Right kidney (tissue), 1 donor: ENCODE measurements around the gene GALNT14.

ENCODE experiments used
- DNase-seq: peaks from one replicate; pipeline ENCODE4 v3.0.0-alpha.2; 2016

Gene GALNT14

DNA sequence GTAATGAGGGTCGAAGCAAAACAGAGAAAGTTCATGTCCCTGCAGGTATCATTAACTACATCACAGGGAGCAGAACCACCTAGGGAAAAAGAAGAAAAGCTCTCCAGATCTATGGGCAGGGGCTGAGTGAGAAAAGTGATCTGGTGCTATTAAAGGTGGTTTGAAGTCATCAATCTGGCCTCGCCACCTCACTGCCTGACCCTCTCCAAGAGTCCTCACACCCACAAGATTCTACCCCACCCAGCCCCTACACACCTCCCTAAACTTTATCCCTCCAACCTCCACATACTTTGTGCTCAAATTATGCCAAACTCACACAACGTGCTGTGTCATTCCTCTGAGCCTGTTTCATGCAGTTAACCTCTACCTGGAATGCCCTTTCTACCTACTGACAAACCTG, 2.2 kb downstream of the GALNT14 start:
- no peak for DNase-seq

DNA sequence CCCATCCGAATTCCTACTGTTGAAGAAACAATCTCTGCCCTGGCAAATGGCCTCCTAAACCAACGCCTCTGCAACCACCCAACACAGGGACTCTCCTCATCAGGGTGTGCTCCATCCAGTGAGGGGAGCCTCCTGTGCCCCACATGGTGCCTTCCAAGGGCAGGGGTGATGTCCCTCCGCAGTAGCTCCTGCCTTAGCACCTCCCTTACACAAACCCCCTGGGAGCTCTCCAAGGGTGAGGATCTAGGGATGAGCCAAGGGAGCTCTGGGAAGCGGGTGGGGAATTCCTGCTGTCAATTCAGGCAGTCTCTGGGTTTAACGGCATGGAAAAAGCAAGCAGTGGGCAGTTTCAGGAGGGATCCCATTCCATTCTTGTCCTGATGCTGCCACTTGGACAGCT, 3.8 kb downstream of the GALNT14 start:
- no peak for DNase-seq

DNA sequence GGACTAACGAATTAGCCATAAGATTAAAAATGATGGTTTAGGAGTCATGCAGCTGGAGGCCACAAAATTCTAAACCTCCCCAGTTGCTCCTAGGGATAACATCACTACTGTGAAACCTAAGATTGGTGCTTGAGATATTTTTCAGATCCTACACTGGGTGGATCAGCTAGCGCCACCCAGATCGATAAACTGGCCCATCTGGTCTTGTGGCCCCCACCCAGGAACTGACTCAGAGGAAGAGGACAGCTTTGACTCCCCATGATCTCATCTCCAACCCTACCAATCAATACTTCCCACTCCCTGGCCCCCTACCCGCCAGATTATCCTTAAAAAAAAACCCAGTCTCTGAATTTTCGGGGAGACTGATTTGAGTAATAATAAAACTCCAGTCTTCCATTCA, 5.5 kb downstream of the GALNT14 start:
- DNase-seq = no peak

DNA sequence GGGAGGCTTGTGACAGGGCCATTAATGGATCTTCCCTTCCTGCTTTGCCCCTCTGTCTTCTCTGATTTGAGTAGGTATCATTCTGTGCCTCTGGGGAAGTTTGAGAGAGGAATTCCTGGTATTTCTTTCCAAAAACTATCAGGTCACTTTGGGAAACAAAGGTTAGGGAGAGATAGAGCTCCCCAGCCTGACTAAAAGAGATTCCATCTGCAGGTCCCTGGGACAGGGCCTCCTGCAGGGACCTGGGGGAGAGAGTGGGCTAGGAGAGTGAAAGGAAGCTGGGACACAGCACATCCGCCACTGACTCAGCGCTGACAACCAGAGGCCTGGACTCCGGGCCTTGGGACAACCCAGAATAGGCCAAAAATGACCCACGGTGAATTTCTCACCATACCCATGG, 6.4 kb downstream of the GALNT14 start:
- no peak for DNase-seq

- DNase-seq = no peak
These were observed 8.7 kb downstream of the GALNT14 start for GRCh38 chr2:31129375-31130171.

DNA sequence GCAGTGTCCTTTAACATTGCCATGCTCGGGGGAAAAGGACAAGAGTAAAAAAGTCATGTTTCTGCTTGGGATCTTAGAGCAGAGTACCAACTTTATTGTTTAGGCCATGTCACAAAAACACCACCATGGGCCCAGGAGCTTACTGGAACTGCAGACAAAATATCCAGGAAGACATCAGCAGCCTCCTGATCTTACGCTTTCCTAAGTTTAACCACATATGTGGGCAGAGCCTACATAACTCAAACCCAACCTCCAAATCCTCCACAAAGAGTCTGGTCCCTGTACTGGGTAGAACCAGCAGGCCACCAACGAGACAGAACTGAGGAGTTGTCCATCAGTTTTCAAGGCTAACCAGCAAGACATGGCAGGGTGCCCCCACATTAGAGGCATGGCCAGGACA, 10.3 kb downstream of the GALNT14 start:
- DNase-seq = no peak

DNA sequence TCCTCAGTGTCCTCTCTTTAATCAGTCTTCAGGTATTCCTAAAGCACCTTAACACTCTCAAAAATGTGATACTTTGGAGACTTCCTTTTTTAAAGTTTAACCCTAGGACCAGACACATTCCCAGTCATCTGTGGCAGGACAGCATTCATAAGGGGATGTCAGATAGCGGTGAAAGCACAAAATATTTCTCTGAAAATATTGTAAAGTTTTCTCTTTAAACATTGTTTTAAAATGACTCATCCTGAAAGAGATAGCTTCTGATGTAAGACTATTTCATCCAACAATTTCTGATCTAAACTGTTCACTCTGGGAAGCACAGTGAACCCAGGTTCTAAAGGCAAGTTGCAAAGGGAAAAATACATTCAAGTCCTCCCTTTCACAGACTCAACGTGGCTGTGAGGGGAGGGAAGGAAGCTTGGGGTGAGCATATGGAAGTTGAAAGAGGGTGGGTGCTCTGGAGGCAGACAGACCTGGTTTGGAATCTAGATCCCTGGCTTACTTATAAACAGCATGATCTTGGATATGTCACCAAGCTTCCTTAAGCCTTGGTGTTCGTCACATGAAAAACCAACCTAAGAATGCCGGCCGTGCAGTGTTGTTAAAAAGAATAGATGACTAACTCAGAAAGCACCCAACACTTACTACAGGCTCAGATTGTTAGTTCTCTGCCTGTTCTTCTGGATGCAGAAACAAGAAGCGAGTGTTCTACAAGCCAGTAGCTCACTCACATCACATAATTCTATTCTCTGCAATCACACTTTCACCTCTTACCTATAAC, 12.1 kb downstream of the GALNT14 start:
- DNase-seq = no peak

DNA sequence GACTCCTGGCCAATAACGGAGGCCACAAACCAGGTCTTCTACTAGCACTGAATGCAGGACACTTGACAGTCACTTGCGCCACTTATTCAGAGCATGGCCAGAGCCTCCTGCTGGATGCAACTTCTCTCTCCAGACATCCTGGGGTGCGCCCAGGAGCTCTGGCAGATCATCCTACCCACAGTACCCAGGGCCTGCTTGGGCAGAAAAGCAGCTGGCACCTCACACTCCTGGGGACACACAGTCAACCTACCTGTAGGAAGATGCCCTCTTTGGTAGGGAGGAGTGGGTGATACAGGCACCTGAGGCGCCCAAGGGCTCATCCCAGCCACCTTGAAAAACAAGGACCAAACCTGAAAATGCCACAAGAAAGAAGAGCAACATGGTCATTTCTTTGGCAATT, 13.3 kb downstream of the GALNT14 start:
- DNase-seq = no peak

DNA sequence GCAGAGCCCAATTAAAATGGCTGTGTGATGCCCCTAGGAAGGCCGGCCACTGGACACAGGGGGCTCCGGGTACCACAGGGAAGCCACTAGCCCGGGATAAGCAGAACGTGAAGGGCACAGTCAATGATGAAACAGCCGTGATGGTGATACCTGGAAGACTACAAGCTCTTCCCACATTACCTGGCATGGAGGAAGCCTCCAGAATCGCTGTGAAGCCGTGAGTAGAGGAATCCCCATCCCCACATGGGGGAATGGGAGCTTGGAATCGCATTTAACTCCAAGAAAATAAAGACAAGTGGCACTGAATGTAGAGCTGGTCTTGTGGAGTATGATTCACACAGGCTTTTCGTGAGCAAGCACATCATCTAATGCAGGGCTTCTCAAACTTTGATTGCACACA, 16.1 kb downstream of the GALNT14 start:
- DNase-seq = no peak

GRCh38 chr2:31113765-31114164, 24.5 kb downstream of the GALNT14 start:
- no peak for DNase-seq

GRCh38 chr2:31112544-31112943, 25.7 kb downstream of the GALNT14 start:
- DNase-seq = no peak

DNA sequence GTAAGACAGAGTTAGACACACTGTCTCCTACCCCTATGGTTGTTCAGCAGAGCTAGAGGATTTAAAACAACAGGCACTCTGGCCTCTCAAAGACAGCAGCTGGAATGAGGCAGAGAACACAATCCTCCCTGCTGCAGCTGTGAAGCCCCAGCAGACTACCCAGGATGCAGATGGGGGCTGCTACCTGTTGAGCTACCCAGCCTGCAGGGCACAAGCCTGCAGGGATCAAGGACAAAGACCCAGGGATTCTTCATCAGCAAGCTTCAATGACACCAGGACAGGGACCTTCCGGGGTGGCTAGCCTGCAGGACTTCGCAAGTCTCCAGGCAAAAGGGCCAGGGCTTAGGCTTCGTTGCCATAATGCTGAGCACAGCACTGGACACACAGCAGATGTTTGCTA, 27.2 kb downstream of the GALNT14 start:
- DNase-seq = no peak

DNA sequence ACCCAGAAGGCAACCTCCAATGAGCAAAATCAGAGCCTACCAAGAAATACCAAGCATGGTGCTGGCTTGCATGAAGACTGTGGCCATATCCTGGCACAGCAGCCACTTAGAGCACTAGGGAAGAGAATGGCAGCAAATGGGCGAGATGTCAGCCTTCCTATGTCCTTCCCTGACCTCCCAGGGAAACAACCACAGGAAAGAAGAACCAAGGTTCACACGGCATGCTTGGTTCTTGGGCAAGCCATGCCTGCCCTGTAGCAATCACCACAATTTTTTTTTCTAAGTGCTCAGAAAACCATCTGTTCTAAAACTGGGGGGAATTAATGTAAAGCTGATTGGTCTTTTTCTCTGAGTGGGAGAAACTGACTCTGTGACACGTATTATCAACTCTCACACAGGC, 27.8 kb downstream of the GALNT14 start:
- no peak for DNase-seq

GRCh38 chr2:31109633-31110192, 28.5 kb downstream of the GALNT14 start:
- no peak for DNase-seq

- DNase-seq = no peak
These were observed 29.5 kb downstream of the GALNT14 start for GRCh38 chr2:31108561-31109286.

GRCh38 chr2:31107591-31108300, 30.5 kb downstream of the GALNT14 start:
- DNase-seq = no peak

GRCh38 chr2:31101701-31102100, 36.5 kb downstream of the GALNT14 start:
- DNase-seq = no peak

DNA sequence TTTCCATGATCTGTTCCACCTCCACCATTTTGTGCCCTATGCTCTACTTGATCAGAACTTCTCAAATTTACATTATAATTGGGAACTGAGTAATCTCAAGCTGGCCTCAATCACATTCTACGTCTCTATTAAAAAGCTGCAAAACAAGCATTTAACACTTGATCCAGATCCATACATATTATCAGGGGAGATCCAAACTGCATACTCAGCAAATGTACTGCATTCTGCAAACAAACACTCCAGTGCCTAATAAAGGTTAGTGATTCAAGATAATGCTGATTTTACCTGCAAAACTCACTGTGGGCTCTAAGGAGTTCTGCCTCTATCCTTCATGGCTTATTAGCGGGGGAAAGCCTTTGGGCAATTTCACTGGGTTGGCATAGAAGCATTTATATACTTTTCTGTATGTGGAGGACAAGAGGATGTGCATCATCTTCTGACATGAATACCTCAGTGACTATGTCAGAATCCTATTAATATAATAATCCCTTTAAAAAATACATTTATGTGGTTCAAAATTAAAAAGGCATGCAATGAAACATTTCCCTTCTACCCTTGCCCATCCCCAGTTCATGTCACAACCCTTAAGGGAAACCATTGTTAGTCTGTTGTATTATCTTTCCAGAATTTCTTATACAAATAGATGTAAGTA, 40.2 kb downstream of the GALNT14 start:
- no peak for DNase-seq

GRCh38 chr2:31090188-31090587, 48.1 kb downstream of the GALNT14 start:
- no peak for DNase-seq

DNA sequence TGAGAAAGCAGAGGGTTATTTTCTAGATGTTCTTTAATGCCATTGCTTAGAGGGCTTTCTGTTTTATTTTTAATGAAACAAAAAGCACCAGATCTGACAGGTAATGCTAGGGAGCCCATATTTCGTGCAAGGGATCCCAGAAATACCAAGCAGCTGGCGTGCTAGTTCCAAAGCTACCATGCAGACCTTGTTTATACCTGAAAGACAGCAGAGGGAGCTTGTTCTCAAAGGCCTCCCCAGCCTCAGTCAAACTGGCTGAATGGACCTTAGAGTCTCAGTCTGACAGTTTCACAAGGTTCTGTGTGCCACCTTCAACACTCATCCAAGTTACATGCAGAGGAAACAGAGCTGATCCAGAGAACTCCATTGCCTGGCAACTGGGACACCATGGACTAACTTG, 48.6 kb downstream of the GALNT14 start:
- no peak for DNase-seq

DNA sequence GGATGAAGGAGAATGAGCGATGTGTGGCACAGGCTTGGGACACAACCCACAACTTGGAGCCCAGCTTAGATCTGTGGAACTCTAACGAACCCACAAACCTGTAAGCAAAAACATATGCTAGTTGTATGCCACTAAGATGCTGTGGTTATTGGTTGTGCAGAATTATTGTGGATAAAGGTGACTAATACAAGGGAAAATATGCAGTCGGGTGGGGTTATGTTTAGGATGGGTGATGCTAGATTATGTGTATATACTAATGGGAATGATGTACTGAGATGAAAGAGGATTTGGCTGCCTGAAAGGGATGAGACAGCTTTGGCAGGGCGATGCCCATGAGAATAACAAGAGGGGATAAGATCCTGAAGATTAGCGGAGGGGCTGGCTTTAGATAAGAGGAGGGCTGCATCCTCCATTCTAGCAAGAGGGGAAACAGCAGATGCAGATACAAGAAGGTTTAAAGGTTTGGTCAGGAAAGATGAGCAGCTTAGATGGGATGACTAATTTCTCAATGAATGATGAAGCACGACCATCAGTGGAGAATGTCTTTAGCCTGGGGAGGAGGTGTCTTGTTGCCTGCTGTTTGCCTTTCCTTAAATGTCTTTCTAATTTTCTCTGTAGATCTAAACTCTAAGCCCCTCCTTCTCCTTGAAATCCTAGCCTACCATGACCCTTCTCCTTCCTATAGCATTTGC, 49.6 kb downstream of the GALNT14 start:
- no peak for DNase-seq
